ENCODE results near the gene HLA-DMB. TPM values are rescaled to one million over a fixed set of nuclear protein-coding genes. Genes with fewer than 3 reads are reported as not detected.

Gene HLA-DMB
- polyA plus RNA-seq (2012; rRNA removed), result 0.10 TPM in 1 of 2 replicates, not detected in the other
- 0.03 TPM in 1 of 2 replicates, not detected in the other for polyA plus RNA-seq (2012; cell fraction: cytosol; rRNA removed)
- 0.05 and 0.06 TPM in 2 replicates for polyA plus RNA-seq (2012; cell fraction: nucleus; rRNA removed)

GRCh38 chr6:32940656-32941213 is at the start of gene HLA-DMB:
Gene HLA-DMB, minus strand, starts transcription at chr6:32941028. Its CDS starts 221 bp downstream, at chr6:32940807.
- H3F3A ChIP-seq (replicated peaks; ENCODE audit: insufficient read depth), result no peaks in the 10 kb centered on the region
- H3K79me2 ChIP-seq (ENCODE audit: insufficient read depth), result no peaks in the 10 kb centered on the region
- peak; percentile 53 for DNase-seq
- H3K4me2 ChIP-seq, result peak within 1 kb of the TSS; percentile 68
- 5% methylated on average over 8 of the region's 9 CpGs for WGBS (ENCODE audit: low lambda C conversion rate)
- no peak within 1 kb of the TSS for H3K27ac ChIP-seq (ENCODE audit: low read depth in 2 of 2, low read length in 1 of 2)
- peaks cover 51% of the 10 kb centered on the region; the same call in 1 of the 2 replicates for H3K27me3 ChIP-seq (ENCODE audit: insufficient read depth)
- TF ChIP-seq RXRA (IDR thresholded peaks at IDR 0.05; ENCODE audit: borderline replicate concordance, low read depth) (no peak), RFX5 (IDR thresholded peaks at IDR 0.05; ENCODE audit: low read length) (peak; percentile 100)
- peaks cover 0 to 3% of the 10 kb centered on the region in 2 experiments; a peak in 1 of 4 replicates for H3K4me1 ChIP-seq (ENCODE audit: control insufficient read depth in 1 of 2, insufficient read depth in 2 of 2, low read depth in 1 of 2, low read length in 1 of 2)
- H3K4me3 ChIP-seq (ENCODE audit: low read depth in 2 of 2, low read length in 1 of 2), result peak within 1 kb of the TSS; percentile 36 to 42; a peak in 3 of 4 replicates
- H4K20me1 ChIP-seq (ENCODE audit: insufficient read depth), result no peaks in the 10 kb centered on the region
- H3K9me3 ChIP-seq, result peaks cover 1% of the 10 kb centered on the region
- ChIA-PET POLR2A (interaction anchor here (1.9 kb wide), 1 partner anchor 31 kb away, joined by 9 read pairs; no protein-coding TSS in a partner anchor), CTCF (interaction anchor here (1.0 to 15.2 kb wide), 8 partner anchors 8 to 307 kb away, joined by 4 to 391 read pairs (median 14); partner anchors contain the start of genes BRD2 and HLA-DMA)
- no peaks in the 10 kb centered on the region for H3K9me2 ChIP-seq
- H3K9ac ChIP-seq, result no peak within 1 kb of the TSS
- no peak within 1 kb of the TSS for H2AFZ ChIP-seq (ENCODE audit: low read depth)
- H3K36me3 ChIP-seq (replicated peaks in 1 of 2; ENCODE audit: control insufficient read depth in 1 of 2, insufficient read depth in 2 of 2, low read length in 1 of 2), result no peaks in the 10 kb centered on the region

GRCh38 chr6:32989368-32989767 is 48.5 kb upstream of the HLA-DMB start:
- Histone ChIP-seq H3K36me3 (replicated peaks in 1 of 2; ENCODE audit: control insufficient read depth in 1 of 2, insufficient read depth in 2 of 2, low read length in 1 of 2) (no peaks in the 10 kb centered on the region), H3K4me2 (no peak overlapping the region), H3K27ac (ENCODE audit: low read depth in 2 of 2, low read length in 1 of 2) (no peak overlapping the region), H3F3A (replicated peaks; ENCODE audit: insufficient read depth) (peaks cover 12% of the 10 kb centered on the region), H4K20me1 (ENCODE audit: insufficient read depth) (peaks cover 1% of the 10 kb centered on the region), H3K4me3 (ENCODE audit: low read depth in 2 of 2, low read length in 1 of 2) (no peak overlapping the region), H3K9me3 (no peaks in the 10 kb centered on the region), H2AFZ (ENCODE audit: low read depth) (no peak overlapping the region), H3K79me2 (ENCODE audit: insufficient read depth) (no peaks in the 10 kb centered on the region), H3K9me2 (no peaks in the 10 kb centered on the region), H3K27me3 (ENCODE audit: insufficient read depth) (no peaks in the 10 kb centered on the region; the same call in 1 of the 2 replicates), H3K9ac (no peak overlapping the region), H3K4me1 (ENCODE audit: control insufficient read depth in 1 of 2, insufficient read depth in 2 of 2, low read depth in 1 of 2, low read length in 1 of 2) (no peaks in the 10 kb centered on the region; a peak in 1 of 4 replicates)
- CTCF ChIA-PET, result interaction anchor here (1.2 to 16.2 kb wide), 7 partner anchors 12 to 151 kb away, joined by 3 to 391 read pairs (median 7); partner anchors contain the start of genes HLA-DMB and TAP2
- TF ChIP-seq ELF1 (IDR thresholded peaks at IDR 0.05) (no peak), PBX3 (IDR thresholded peaks at IDR 0.05) (peak; percentile 48)
- POLR2A ChIA-PET, result interaction anchor here (0.9 kb wide), 1 partner anchor 18 kb away, joined by 3 read pairs; no protein-coding TSS in a partner anchor
- 52% methylated on average over 1 of the region's 1 CpG for WGBS (ENCODE audit: low lambda C conversion rate)
- no peak for DNase-seq

- H3K27ac ChIP-seq (ENCODE audit: low read depth in 2 of 2, low read length in 1 of 2), result no peak overlapping the region; a peak in 1 of 4 replicates
- H3K27me3 ChIP-seq (ENCODE audit: insufficient read depth), result no peaks in the 10 kb centered on the region
- H3K9ac ChIP-seq, result no peak overlapping the region
- 17% methylated on average over 9 of the region's 9 CpGs for WGBS (ENCODE audit: low lambda C conversion rate)
- peaks cover 33 to 34% of the 10 kb centered on the region in 2 experiments for H3K36me3 ChIP-seq (replicated peaks in 1 of 2; ENCODE audit: control insufficient read depth in 1 of 2, insufficient read depth in 2 of 2, low read length in 1 of 2)
- H3K9me3 ChIP-seq, result no peaks in the 10 kb centered on the region
- peaks cover 47% of the 10 kb centered on the region for H4K20me1 ChIP-seq (ENCODE audit: insufficient read depth)
- no peak overlapping the region for H2AFZ ChIP-seq (ENCODE audit: low read depth)
- ChIA-PET POLR2A (interaction anchor here (0.8 to 3.8 kb wide), 4 partner anchors 13 to 90 kb away, joined by 3 to 42 read pairs (median 6); no protein-coding TSS in a partner anchor), CTCF (interaction anchor here (0.5 to 16.2 kb wide), 47 partner anchors 9 to 278 kb away, joined by 3 to 391 read pairs (median 5); partner anchors contain the start of genes BRD2, HLA-DMA, HLA-DMB and PSMB8)
- peaks cover 57% of the 10 kb centered on the region for H3F3A ChIP-seq (replicated peaks; ENCODE audit: insufficient read depth)
- H3K9me2 ChIP-seq, result no peaks in the 10 kb centered on the region
- H3K4me1 ChIP-seq (ENCODE audit: control insufficient read depth in 1 of 2, insufficient read depth in 2 of 2, low read depth in 1 of 2, low read length in 1 of 2), result no peaks in the 10 kb centered on the region; a peak in 2 of 4 replicates
- no peak overlapping the region for H3K4me2 ChIP-seq
- H3K79me2 ChIP-seq (ENCODE audit: insufficient read depth), result peaks cover 14% of the 10 kb centered on the region; the same call in 1 of the 2 replicates
- DNase-seq, result peak; percentile 79
- H3K4me3 ChIP-seq (ENCODE audit: low read depth in 2 of 2, low read length in 1 of 2), result no peak overlapping the region; a peak in 1 of 4 replicates
- TF ChIP-seq RFX5 (IDR thresholded peaks at IDR 0.05; ENCODE audit: low read length), result 0 out of 2 replicates have a peak, but pooled peaks have one; percentile 61
- peak; percentile 94 for TF ChIP-seq SMC3 (IDR thresholded peaks at IDR 0.05; ENCODE audit: low read depth, low read length)
- no peak for TF ChIP-seq JUND (IDR thresholded peaks at IDR 0.05)
- no peak for TF ChIP-seq REST (IDR thresholded peaks at IDR 0.05; ENCODE audit: low read depth, low read length)
- TF ChIP-seq CTCF (IDR thresholded peaks at IDR 0.05), result peak; percentile 87
- TF ChIP-seq GABPA (IDR thresholded peaks at IDR 0.05; ENCODE audit: low read depth), result no peak
Observed at GRCh38 chr6:32984622-32985389, 44.0 kb upstream of the HLA-DMB start.

Data from SK-N-SH (cell line).